ENCODE data around the gene PPP1R27. TPM values are rescaled to one million over a fixed set of nuclear protein-coding genes. Genes with fewer than 3 reads are reported as not detected.

Gene PPP1R27
- total and polyA plus RNA-seq, 8 donors, result 0.58 to 2.0 TPM; not detected in 6

DNA sequence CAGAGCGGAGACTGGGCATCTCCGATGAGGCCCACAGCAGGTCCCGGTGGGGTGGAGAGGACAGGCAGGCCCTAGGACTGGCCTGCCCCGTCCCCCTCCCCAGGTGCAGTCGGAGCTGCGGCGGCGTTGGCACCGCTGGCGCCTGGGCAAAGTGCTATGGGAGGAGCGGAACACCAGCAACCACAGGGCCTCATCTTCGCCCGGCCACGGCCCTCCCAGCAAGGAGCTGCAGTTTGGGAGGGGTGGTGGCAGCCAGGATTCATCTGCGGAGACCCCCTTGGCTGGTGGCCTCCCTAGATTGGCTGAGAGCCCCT, 21.5 kb downstream of the PPP1R27 start:
- TF ChIP-seq POLR2AphosphoS5 (IDR thresholded peaks at IDR 0.05), result no peak
- no peak for TF ChIP-seq EP300 (IDR thresholded peaks at IDR 0.05)
- TF ChIP-seq POLR2A (IDR thresholded peaks at IDR 0.05), result no peak
- TF ChIP-seq, protein P1, sequence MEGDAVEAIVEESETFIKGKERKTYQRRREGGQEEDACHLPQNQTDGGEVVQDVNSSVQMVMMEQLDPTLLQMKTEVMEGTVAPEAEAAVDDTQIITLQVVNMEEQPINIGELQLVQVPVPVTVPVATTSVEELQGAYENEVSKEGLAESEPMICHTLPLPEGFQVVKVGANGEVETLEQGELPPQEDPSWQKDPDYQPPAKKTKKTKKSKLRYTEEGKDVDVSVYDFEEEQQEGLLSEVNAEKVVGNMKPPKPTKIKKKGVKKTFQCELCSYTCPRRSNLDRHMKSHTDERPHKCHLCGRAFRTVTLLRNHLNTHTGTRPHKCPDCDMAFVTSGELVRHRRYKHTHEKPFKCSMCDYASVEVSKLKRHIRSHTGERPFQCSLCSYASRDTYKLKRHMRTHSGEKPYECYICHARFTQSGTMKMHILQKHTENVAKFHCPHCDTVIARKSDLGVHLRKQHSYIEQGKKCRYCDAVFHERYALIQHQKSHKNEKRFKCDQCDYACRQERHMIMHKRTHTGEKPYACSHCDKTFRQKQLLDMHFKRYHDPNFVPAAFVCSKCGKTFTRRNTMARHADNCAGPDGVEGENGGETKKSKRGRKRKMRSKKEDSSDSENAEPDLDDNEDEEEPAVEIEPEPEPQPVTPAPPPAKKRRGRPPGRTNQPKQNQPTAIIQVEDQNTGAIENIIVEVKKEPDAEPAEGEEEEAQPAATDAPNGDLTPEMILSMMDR (IDR thresholded peaks at IDR 0.05), result no peak
- Histone ChIP-seq H3K4me1 (peaks cover 0 to 14% (median 5%) of the 10 kb centered on the region in 4 donors), H3K9me3 (no peaks in the 10 kb centered on the region), H3K4me3 (no peak overlapping the region), H3K27ac (no peak overlapping the region), H3K27me3 (peaks cover 0 to 78% (median 34%) of the 10 kb centered on the region in 3 donors), H3K36me3 (no peaks in the 10 kb centered on the region)
- 90 to 94% (median 91%) methylated on average over 12 to 15 of the region's 15 CpGs for WGBS, 5 donors
- intact Hi-C loops (cut with DNase I; ENCODE audit: low total_unique reads), result no loop called here
- DNase-seq, result no peak

DNA sequence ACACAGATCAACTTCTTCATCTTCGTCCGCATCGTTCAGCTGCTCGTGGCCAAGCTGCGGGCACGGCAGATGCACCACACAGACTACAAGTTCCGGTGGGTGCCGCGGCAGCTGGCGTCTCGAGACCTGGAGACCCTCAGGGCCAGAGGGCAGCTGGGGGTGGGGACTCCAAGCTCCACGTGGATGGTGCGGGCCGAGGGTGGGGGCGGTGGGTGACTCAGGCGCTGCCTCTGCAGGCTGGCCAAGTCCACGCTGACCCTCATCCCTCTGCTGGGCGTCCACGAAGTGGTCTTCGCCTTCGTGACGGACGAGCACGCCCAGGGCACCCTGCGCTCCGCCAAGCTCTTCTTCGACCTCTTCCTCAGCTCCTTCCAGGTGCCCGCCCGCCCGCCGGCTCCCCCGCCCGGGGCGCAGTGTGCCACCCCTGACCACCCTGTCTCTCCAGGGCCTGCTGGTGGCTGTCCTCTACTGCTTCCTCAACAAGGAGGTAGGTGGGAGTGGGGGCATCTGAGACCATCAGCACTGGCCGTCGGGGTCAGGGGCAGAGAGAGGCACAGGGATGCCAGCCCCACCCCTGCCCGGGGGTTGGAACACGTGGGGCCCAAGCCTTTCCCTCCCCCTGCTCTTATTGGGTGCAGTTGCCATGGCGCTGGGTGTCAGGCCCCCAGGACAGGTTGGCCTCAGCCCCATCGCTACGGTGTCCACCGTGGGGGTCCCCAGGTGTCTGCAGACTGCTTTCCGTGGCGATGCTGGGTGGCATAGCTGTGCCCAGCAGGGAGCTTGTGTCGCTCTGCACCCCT, 22.1 kb downstream of the PPP1R27 start:
- no peak overlapping the region for H3K4me3 ChIP-seq
- no peaks in the 10 kb centered on the region for H3K36me3 ChIP-seq
- H3K9me3 ChIP-seq, result no peaks in the 10 kb centered on the region
- H3K27ac ChIP-seq, result no peak overlapping the region
- peaks cover 0 to 14% (median 5%) of the 10 kb centered on the region in 4 donors for H3K4me1 ChIP-seq
- intact Hi-C loops (cut with DNase I; ENCODE audit: low total_unique reads), result no loop called here
- 83 to 88% (median 87%) methylated on average over 38 to 45 of the region's 45 CpGs for WGBS, 5 donors
- no peak for DNase-seq
- TF ChIP-seq, protein P1 (IDR thresholded peaks at IDR 0.05), result no peak
- no peak for TF ChIP-seq POLR2AphosphoS5 (IDR thresholded peaks at IDR 0.05)
- TF ChIP-seq EP300 (IDR thresholded peaks at IDR 0.05), result no peak
- TF ChIP-seq POLR2A (IDR thresholded peaks at IDR 0.05), result no peak
- H3K27me3 ChIP-seq, result peaks cover 0 to 79% (median 39%) of the 10 kb centered on the region in 3 donors

GRCh38 chr17:81811705-81812570, 22.9 kb downstream of the PPP1R27 start:
- intact Hi-C loops (cut with DNase I; ENCODE audit: low total_unique reads), result no loop called here
- 78 to 84% (median 81%) methylated on average over 18 to 24 of the region's 24 CpGs for WGBS, 5 donors
- Histone ChIP-seq H3K27ac (no peak overlapping the region), H3K4me3 (no peak overlapping the region), H3K9me3 (no peaks in the 10 kb centered on the region), H3K4me1 (peaks cover 0 to 14% (median 5%) of the 10 kb centered on the region in 4 donors), H3K27me3 (peaks cover 0 to 81% (median 48%) of the 10 kb centered on the region in 3 donors), H3K36me3 (no peaks in the 10 kb centered on the region)
- no peak for TF ChIP-seq POLR2A (IDR thresholded peaks at IDR 0.05)
- TF ChIP-seq POLR2AphosphoS5 (IDR thresholded peaks at IDR 0.05), result no peak
- TF ChIP-seq EP300 (IDR thresholded peaks at IDR 0.05), result no peak
- TF ChIP-seq, protein P1 (IDR thresholded peaks at IDR 0.05), result no peak
- DNase-seq, result no peak

DNA sequence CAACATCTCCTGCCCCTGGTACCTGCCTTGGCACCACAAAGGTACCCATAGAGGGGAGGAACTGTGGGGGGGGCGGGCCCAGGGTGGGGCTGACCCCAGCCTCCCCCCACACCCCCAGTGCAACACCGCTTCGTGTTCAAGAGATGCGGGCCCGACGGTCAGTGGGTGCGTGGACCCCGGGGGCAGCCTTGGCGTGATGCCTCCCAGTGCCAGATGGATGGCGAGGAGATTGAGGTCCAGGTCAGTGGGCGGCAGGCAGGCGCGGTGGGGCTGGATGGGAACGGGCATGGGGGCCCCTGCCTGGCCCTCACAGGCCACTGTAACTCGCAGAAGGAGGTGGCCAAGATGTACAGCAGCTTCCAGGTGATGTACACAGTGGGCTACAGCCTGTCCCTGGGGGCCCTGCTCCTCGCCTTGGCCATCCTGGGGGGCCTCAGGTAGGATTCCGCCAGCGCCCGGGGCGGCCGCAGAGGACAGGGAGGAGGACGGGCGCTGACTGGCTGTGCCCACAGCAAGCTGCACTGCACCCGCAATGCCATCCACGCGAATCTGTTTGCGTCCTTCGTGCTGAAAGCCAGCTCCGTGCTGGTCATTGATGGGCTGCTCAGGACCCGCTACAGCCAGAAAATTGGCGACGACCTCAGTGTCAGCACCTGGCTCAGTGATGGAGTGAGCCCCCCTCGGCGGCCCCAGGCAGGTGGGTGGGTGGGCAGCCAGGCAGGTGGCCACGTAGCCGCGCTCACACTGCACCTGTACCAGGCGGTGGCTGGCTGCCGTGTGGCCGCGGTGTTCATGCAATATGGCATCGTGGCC, 23.8 kb downstream of the PPP1R27 start:
- Histone ChIP-seq H3K36me3 (no peaks in the 10 kb centered on the region), H3K4me1 (peaks cover 0 to 13% (median 8%) of the 10 kb centered on the region in 4 donors), H3K9me3 (no peaks in the 10 kb centered on the region), H3K4me3 (no peak overlapping the region), H3K27me3 (peaks cover 0 to 90% (median 56%) of the 10 kb centered on the region in 3 donors), H3K27ac (no peak overlapping the region)
- TF ChIP-seq, protein P1 (IDR thresholded peaks at IDR 0.05), result no peak
- no peak for TF ChIP-seq POLR2AphosphoS5 (IDR thresholded peaks at IDR 0.05)
- TF ChIP-seq EP300 (IDR thresholded peaks at IDR 0.05), result no peak
- no peak for TF ChIP-seq POLR2A (IDR thresholded peaks at IDR 0.05)
- DNase-seq, result no peak
- intact Hi-C loops (cut with DNase I; ENCODE audit: low total_unique reads), result no loop called here
- 84 to 88% (median 86%) methylated on average over 22 to 42 of the region's 42 CpGs for WGBS, 5 donors
